Fibroblast of upper back skin (primary cell): Measurements from ENCODE around the gene ENTHD1.
A peak's percentile ranks its signal among the peaks of the same experiment; 100 is the strongest.

Source experiments
- DNase-seq: peaks from one replicate; pipeline ENCODE4 v3.0.0-alpha.2; 2013

The ENTHD1 gene, protein sequence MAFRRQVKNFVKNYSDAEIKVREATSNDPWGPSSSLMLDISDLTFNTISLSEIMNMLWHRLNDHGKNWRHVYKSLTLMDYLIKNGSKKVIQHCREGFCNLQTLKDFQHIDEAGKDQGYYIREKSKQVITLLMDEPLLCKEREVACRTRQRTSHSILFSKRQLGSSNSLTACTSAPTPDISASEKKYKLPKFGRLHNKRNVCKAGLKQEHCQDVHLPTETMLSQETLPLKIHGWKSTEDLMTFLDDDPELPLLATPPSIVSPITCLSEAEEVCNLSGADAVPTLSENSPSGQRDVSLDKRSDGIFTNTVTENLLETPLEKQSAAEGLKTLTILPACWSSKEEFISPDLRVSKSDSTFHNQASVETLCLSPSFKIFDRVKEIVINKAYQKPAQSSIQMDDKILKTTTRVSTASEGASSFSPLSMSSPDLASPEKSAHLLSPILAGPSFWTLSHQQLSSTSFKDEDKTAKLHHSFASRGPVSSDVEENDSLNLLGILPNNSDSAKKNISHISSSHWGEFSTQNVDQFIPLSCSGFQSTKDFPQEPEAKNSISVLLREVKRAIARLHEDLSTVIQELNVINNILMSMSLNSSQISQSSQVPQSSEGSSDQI

DNA sequence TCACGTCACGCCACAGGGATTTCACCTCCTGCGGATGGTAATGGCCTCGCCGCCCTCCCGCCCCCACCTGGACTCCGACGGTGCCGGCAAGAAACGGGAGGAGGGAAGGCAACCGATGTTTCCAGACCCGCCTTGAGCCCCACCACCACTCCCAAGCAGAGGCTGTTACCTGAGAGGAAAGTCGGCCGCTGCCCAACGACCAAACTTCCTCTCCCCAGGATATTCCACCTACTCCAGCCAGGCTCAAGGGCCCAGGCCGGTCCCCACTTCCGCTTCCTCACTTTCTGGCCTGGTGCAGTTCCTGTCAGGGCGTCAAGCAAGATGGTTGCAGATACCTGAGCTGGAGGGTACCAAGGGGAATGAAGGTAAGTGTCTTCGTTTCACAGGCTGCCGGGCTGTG, at the start of gene ENTHD1:
Gene ENTHD1, minus strand, starts transcription at position 235 of the 400 bp plus-strand sequence. CDS start 6,012 bp downstream, outside the sequence.
- no peak for DNase-seq

DNA sequence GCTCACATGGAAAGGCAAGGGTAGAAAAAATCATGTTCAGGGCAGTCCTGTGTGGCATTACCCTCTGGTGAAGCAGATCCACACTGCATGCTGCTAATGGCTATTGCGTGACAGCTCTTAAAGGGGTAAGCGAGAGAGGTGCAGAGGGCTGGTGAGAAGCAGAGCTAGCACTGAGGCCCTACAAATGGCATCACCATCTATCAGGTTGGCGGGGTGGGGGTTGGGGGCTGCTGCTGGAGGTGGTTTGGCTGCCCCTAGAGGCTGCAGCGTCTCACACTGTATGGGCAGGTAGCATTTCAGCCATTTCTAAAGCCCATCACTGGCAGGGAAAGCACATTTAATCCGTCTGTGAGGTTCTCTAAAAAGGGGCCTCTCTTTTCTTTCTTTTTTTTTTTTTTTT, 49.8 kb upstream of the ENTHD1 start:
- DNase-seq: no peak

DNA sequence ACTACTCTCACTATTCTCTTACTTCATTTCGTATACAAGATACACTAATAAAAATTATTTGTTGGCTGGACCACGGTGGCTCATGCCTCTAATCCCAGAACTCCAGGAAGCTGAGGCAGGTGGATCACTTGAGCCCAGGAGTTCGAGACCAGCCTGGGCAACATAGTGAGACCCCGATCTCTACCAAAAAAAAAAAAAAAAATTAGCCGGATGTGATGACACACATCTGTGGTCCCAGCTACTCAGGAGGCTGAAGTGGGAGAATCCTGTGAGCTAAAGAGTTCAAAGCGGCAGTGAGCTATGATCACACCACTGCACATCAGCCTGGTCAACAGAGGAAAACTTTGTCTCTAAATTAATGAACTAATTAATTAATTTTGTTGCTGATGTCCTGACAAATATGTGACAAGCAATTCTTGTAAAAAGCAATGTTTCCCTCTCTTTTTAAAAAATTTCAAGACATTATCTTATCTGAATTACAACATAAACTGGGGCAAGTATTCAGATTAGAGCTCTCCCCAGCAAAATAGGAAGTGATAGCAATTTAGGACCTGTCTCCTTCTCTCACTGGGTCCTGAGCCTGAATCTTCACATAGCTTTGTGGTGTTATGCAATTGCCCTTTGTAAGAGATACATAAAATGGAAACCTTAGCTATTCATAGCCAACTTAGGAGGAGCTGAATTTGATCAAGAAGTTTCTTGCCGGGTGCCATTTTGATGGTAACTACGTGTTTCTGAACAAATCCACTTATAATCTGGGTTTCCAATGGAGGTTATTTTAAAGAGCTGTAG, 49.1 kb upstream of the ENTHD1 start:
- DNase-seq: no peak

DNA sequence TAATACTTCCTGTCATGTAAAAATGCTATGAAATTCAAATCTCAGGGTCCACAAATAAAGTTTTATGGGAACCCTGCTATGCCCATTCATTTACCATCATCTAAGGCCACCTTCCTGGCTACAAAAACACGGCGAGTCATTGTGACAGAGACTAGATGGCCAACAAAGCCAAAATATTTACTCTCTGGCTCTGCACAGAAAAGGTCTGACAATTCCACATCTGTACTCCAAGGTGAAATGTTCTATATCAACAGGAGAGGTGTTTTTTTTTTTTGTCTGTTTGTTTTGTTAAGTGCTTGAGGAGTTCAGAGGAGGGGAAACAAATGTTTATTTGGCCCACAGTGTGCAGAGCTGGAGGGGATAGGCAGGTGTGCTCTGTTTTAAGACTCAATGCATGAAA, 48.0 kb upstream of the ENTHD1 start:
- DNase-seq: no peak

DNA sequence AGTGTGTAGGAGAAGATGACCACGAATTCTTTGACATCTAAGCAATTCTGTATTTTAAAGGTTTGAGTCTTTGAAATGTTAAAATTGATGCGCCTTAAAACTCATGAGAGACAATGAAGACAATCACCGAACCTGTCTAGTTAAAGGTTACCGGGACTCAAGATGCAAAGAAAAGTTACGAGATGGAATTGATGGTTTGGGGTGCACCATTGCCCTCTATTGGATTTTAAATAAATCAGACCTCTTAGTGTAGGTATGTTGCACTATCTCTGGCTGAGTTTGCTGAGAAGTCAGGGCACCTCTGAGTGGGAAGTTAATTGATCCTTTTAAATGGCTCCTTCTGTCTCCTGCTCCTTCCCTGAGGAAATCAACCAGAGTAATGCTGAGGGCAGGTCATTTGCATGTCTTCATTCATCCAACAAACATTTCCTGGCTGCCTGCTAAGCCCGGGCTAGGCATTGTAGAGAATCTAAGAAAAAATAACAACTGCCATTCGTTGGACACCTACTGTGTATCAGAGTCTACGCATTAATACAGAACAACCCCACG, 47.3 kb upstream of the ENTHD1 start:
- DNase-seq: no peak

DNA sequence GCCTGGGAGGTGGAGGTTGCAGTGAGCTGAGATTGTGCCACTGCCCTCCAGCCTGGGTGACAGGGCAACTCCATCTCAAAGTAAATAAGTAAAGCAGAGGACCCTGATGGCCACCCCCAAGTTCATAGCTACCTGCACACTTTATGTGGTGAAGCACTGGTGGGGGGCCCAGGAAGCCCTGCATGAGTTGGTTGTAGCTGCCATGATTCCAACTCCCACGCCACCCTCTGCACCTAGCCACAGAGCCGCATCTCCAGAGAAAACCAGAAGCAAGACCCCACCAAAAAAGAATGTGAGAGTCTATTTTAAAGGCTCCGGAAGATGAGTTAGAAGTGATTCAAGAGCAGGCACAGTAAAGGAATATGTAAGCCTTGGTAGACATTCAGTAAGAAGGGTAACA, 46.3 kb upstream of the ENTHD1 start:
- no peak for DNase-seq

DNA sequence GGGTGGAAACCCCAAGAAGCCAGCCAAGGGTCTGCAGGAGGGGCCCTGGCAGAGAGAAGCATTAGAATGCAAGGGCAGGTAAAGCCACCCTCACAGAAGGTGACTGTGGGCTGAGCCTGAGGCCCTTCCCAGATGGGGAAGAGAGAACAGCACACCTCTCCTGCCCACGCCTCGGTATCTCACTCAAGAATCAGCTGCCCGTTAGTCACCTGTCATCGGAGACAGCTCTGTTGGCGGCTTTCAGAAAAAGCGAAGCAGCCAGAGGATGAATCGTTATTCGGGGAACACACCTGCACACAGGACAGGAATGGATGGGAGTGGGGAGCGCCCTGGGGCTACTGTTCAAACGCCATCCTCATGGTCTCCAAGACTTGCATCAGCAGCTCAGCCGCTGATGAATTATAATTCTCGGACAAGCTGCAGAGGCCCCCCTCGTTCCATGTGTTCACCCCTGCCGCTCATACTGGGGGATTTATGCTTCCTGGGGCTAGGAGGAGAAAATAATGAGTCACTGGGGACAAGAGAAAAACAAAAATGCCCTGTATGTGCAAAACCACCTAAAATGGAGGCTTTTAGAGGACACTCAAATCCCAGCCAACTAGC, 45.0 kb upstream of the ENTHD1 start:
- no peak for DNase-seq

DNA sequence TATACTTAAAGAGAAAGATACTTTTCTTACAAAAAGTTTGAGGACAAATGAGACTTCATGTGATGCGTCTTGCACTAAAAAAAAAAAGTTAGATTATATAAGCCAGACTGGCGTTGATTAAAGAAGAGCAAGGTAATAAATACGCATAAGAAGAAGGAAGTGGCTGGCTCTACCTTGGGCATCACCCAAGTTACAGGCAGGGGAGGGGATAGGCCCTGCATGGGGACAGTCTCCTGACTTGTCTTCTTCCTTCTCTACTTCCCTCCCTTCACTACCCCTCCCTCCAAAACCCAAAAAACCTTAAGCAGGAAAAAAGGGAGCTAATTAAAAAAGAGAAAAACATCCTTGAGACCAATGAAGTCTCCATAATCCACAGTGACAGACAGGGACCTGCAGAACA, 44.3 kb upstream of the ENTHD1 start:
- no peak for DNase-seq

DNA sequence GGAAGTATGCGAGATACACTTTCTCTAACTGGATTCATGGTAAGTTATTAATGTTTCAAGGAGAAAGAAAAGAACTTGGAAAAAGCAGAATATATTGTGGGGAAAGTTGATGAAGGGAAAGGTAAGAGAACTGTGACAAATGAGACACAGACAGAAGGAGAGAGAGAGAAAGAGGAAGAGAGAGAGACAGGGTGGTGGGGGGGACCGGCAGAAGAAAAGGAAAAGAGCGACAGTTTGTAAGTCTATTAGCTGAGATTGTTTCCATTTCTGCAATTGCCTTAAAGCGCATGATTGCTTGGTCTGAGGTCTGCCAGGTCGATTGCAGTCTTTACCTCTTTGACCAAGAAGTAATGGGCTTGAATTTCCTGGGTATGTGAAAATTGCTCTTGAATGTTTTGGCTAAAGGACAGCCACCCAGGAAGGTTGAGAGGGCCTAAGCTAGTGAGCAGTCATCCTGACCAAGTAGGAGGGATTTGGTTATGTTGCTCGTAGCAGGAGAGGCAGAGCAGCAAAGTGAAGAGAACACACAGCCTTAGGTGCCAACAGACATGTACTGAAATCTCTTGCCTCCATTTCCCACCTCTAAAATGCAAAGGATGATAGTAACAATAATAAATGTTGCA, 43.1 kb upstream of the ENTHD1 start:
- no peak for DNase-seq

DNA sequence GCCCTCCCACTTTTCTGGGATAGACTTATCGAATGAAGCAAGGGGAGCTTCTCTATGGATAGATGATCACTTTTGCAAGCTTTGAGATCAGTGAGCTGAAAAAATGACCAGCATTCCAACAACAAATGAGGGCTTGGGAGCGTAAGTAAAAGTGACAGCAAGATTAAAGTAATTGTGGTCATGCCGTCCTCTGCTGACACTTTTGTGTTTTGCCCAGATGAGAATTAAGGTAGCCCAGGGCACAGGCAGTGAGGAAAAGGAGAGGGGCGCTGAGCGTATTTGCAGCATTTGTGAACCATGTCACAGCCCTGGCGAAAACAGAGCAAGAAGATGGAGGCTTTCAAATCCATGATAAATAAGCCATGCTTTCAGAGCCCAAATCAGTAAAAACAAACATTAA, 42.1 kb upstream of the ENTHD1 start:
- DNase-seq: no peak

DNA sequence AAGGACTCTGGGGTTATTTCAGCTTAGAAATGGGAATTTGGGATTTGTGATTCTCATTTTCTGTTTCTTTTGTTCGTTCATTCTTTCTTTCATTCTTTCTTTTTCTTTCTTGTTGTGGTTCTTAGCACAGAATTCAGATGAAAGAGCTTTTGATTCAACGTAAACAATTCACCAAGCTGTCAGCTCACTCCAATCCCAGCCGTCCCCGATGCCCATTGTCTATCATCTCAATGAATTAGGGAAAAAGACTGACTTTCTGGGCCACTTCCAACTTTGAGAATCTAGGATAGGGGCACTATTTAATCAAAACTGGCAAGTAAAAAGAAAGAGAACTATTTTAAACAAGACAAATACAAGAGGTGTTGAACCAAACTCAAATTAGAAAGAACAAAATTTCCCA, 41.6 kb upstream of the ENTHD1 start:
- no peak for DNase-seq

DNA sequence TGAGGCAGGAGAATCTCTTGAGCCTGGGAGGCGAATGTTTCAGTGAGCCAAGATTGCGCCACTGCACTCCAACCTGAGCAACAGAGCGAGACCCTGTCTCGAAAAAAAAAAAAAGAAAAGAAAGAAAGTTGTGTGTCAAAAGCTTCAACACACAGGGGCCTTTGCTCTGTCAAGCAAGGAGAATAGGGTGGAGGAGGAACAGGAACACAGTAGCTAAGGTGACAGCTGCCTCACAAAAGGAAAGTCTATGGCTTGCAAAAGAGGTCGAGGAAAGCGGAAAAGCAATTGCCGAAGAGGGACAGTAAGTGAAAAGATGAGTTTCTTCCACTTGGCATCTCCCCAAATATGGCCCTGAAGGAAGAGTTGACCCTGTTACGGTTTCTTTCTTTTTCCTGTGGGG, 40.2 kb upstream of the ENTHD1 start:
- no peak for DNase-seq

DNA sequence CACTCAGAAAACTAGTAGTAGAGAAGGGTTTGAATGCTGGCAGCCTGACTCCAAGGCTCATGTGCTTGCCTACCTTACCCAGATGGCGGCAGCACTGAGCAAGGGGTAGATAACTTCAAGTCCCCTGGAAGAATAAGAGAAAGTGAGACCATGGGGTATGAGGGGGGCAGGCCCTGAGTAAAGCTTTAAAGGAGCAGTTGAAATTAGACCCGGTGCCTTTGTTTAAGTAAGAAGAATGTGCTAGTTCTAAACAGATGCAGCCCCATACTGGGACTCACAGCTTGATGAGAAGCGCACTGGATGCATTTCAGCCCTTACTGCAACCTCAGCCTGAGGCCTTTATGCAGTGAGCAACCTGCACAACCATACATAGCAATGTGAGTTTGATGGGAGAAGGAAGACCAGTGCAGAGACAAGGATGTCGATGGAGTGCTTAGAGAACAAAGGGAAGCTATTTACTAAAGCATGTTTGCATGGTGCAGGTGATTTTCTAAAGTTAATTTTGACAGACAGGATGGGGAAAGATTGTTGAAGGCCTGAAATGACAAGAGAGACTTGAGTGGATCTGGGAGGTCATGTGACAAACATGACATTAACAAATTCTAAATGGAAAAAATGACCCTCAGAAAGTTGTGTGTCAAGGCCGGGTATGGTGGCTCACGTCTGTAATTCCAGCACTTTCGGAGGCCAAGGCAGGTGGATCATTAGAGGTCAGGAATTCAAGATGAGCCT, 39.5 kb upstream of the ENTHD1 start:
- peak; percentile 18 for DNase-seq

DNA sequence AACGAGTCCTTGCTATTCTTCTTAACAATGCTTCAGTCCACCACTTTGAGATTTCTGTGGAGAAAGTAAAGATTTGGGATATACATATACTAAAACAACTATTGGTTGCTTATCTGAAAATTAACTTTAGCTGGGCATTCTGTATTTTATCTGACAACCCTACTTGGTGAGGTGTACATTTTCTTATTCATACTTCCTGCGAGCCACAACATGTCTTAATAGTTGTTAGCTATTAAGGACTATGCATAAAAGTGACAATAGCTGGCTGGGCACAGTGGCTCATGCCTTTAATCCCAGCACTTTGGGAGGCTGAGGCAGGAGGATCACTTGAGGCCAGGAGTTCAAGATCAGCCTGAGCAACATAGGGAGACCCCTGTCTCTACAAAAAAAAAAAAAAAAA, 38.6 kb upstream of the ENTHD1 start:
- no peak for DNase-seq

DNA sequence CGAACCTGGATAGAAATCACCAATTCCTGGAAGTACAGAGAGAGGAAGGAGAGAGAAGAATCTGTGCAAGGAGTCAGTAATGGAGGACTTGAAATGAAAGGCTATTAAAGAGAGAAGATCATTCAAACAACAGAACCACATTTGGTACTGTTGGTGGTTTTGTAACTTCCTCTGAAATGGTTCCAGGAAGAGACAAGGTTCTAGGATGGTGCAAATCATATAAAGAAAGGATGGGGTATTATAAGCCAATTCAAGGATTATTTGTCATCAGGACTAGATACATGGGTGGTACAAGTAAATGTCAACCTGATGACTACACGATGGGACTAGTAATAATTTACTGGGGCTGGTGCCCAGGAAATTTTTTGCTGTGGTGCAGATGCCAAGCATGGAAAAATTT, 37.7 kb upstream of the ENTHD1 start:
- DNase-seq: no peak

DNA sequence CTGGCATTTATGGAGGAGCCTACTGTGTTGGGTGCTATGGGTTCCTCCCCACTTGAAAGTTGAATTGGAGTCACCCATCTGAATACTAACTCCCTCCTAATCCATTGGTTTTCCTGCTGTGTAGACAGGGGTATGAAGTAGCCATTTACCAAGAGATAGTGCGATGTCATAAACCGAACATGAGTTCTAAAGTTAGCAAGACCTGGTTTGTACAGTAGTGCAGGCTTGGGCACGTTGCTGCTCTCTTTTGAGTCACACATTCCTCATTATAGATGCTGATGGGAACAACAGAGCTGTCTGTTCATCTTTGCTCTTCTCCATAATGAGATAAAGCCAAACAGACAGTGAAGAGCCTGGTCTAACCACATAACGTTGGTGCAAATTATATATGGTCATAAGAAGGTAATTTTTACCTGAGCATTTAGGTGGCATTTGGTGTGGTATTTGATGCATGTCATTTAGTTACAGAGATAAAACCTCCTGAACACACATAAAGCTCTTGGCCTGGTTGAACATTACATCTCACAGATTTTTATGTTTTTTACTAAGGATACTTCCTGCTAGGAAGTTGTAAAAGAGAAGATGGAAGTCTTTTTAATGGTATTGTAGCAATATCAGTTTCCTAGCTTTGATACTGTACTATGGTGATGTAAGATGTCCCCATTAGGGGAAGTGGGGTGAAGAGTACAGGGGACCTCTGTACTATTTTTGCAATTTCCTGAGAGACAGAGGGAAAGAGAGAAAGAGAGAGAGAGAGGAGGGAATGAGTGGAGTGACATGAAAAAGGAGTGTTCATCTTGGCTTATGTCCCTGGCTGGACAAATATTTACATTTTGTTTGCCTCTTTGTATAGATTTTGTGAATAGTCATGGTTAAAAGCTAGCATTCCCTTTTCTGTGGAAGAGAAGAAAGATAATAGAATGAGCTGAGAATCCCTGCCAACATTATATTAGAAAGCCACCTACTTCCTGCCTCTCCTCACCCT, 35.3 kb upstream of the ENTHD1 start:
- DNase-seq: no peak

DNA sequence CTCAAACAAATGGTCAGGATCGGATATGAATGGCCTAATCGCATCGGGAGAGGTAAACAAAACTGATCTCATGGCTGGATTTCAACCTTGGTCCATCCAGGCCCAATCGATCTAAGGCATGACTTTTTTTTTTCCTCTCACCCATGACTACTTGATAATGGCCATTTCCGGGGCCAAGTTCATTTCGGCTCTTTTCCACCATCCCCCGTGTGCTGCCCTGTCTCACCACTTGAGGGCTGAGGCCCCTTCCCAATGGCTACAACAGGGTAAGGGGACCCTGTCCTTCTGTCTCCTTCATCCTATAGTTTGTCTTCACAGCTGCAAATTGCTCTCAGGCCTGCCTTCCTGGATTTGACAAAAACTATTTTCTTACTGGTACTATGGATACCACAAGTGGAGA, 34.0 kb upstream of the ENTHD1 start:
- no peak for DNase-seq

DNA sequence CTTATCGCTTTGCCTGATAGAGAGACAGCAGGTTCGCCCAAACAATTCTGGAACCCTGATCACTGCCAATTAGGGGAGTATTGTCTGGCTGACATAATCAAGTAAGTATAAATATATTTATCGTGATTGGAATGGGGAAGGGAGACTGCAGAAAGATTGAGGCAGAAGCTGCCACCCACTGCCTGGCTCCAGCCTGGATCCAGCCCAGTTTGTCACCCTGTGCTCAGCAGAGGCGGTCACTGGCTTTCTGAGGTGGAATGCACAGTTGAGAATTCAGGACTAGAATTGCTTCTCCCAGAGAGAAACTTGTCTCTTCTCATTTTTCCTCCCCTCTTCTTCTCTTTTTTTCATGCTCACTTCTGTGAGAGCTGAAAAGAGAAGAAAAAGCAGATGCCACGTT, 33.2 kb upstream of the ENTHD1 start:
- no peak for DNase-seq

DNA sequence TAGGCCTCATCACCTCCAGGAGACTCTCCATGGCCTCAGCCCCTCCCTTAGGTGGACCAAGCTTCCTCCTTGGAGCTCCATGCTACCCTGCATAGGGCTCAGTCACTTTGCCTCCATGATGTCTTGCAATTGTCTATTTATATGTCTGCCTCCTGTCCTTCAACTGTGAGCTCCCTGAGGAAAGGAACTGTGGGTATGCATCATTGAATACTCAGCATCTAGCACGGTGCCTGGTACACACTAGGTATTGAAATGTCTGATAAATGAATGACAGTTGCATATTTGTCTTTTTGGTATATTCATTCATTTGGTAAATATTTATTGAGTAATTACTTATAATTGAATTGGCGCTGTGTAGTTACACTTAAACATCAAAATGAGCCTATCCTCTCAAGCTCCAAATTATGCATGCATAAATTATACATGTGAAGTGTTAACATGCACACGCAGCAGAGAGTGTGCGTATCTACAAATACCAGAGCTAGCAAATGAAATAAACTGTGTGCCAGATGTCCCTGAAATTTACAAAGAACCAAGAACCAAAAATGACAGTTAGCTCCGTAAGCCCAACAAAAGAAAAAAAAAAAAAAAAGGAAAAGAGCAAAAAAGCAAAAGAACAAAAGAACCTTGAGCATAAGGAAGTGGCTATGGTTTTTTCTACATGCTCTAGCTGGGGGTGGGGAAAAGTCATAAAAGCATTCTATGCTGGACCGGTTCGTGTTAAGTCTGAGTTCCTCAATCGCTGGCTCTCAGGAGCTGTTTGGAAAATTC, 32.5 kb upstream of the ENTHD1 start:
- no peak for DNase-seq

DNA sequence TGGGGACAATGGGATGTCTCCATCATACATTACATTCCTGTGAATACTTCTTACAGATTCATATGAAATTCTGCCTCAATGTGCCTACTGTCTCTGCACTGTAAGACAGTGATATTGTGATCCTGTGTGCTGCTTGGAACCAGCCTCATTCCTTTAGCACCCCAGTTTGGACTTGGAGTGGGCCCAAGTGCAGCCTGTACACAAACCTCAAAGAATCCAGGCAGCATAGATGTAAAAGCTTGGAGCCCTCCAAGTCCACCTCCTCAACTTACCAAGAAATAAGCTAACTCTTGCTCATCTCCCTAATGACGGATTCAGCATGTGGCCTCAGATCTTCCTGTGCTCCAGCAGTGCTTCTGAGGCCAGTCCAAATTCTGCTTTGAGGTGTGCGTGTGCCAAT, 31.7 kb upstream of the ENTHD1 start:
- no peak for DNase-seq
